Measurements from ENCODE around the gene FCHSD2.
"Not testable (repeated sequence)": the region's sequence is repeated elsewhere in the genome, so short reads cannot be mapped to it uniquely, and the experiment has no call there.

Gene FCHSD2

DNA sequence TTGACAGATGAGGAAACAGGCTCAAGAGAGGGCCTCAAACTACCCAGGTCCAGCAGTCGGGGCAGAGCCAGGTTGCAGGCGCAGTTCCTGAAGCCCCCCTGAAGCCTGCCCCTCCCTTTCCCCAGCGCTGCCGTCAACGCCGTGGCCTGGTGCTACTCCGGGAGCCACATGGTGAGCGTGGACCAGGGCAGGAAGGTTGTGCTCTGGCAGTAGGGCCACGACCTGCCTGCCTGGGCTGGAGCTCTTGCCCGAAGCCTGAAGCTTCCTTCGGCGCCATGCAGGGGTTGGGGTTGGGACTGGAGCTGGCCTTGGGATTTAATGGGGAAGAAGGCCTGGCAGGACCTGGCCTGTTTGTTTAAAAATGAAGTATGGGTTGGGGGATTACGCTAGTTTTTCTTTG, 312.9 kb downstream of the FCHSD2 start:
- DNase-seq: no peak

DNA sequence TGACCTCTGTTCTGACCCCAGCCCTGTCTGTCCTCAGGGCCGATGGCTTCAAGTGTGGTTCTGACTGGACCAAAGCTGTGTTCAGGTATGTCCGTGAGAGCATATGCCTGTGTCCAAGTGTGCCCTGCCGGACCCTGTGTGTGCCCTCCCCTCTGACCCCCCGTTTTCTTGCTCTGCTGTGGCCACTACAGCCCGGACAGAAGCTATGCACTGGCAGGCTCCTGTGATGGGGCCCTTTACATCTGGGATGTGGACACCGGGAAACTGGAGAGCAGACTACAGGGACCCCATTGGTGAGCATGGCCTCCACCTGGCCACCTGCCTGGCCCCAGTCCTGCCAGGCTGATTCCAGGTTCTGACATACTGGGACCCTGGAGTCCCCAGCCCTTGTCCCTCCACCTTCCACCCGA, 313.4 kb downstream of the FCHSD2 start:
- no peak for DNase-seq

DNA sequence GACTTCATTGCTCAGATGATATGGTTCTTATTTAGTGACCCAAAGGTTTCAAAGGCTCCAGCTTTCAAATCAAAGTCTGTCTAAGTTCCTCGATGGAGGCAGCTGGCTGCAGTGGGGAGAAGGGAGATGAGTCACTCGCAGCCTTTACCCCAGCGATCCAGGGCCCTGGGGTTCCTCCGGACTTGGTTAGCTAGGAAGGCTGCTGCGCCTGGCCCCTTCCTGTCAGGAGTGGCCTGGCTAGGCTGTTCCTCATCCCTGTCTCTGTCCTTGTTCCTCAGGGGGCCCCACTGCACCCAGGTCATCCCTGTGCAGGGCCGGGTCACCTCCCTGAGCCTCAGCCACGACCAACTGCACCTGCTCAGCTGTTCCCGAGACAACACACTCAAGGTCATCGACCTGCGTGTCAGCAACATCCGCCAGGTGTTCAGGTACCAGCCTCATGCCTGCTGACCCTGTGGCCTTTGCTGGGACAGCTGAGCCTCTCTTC, 314.0 kb downstream of the FCHSD2 start:
- no peak for DNase-seq

GRCh38 chr11:72827656-72828055, 314.5 kb downstream of the FCHSD2 start:
- not testable (repeated sequence) for DNase-seq

DNA sequence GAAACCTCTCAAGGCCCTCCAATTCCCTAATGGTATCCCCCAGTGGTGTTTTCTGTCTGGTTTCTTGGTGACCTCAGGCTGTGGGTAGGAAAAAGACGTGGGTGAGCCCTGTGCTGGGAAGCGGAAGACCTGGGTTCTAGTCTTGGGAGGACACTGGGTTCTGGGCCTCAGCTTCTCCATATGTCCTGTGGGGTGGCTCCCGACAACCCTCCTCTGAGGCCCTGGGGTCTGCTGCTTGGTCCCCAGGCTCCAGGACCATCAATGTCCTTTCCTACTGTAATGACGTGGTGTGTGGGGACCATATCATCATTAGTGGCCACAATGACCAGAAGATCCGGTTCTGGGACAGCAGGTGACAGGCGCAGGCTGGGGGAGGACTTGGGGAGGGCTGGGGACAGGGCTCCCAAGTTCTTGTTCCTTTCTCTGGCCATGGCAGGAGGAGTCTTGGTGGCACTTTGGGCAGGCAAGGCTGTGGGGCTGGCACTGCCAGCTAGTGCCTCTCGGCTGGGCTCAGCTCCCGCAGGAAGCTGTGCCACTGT, 315.1 kb downstream of the FCHSD2 start:
- no peak for DNase-seq

DNA sequence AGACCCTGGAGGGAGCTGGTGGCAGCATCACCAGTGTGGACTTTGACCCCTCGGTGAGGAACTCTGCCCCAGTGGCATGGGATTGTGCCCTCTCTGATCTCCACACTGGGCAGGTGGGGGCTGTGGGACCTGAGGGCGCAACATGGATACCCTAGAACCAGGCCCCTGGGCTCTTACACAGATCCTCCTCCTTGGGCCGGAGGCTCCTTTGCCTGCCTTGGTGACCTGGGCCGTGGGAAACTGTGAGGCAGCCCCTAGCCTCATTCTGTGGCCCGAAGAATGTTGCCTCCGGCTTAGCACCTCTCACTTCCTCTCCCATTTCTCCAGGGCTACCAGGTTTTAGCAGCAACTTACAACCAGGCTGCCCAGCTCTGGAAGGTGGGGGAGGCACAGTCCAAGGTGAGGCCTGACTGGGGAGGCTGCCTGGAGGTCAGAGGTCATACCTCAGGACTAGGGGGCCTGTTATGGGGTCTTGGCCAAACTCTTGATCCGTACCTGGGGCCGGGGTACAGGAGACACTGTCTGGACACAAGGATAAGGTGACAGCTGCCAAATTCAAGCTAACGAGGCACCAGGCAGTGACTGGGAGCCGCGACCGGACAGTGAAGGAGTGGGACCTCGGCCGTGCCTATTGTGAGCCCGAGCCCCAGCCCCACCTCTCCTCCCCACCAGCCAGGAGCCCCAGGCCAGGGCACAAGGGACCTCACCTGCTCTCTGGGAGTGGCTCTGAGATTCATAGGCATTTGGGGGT, 315.8 kb downstream of the FCHSD2 start:
- no peak for DNase-seq

DNA sequence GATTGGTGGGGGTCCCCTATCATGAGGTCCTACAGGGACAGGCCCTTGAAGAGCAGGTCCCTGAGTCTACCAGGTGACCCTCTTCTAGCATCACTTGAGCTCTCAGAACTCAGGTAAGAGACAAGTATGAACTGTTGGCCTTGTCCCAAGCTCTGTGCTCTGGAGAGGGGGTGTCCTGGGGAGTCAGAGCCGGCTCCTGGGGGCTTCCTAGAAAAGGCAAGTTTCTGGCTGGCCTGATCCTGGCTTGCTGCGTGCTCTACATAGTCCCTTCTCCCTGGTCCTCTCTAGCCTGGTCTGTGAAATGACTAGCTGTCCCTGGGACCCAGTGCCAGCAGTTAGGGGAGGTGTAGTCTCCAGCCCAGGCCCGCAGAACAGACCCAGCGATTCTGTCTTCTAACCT, 316.5 kb downstream of the FCHSD2 start:
- DNase-seq: no peak

DNA sequence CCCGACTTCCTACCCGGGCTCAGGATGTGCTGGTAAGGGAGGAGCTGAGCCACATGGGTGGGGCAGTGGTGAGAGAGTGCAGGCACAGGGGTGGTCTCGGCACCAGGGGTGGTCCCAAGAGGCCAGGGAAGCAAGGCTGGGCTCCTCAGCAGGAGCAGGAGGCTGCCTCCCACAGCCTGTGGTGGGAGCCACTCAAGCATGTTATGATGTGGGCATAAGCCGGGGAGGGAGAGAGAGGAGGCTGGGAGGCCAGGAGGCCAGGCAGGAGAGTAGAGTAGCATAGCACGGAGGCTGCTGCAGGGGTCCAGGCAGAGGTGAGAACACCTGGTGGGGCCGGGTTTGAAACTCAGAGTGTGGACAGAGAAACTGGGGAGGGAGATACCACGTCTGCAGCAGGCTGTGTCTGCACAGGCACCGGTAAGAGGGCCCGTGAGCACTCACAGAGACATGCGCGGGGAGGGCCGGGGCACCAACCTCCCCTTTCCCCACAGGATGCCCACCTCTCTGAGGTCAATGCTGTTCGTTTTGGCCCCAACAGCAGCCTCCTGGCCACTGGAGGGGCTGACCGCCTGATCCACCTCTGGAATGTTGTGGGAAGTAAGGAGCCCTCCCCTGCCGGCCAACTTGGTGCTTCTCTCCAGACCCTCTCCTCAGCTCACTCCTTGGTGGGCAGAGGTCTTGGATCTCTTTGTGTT, 317.2 kb downstream of the FCHSD2 start:
- no peak for DNase-seq

DNA sequence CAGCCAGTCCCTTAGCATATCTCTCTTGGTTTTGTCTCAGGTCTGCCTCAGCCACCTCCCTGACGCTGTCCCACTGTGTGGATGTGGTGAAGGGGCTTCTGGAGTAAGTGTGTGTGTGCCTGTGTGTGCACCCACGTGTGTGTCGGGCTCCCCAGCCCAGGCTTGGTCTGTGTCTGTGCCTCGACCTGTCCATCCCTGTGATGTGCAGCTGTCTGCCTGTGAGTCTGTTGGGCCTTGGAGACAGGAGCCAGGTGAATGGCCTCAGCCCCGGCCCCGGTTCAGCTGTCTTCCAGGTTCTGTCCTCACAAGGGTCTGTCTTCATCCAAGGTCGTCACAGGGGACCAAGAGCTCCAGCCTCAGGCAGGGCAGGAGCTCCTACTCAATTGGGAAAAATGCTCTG, 318.1 kb downstream of the FCHSD2 start:
- DNase-seq: no peak

DNA sequence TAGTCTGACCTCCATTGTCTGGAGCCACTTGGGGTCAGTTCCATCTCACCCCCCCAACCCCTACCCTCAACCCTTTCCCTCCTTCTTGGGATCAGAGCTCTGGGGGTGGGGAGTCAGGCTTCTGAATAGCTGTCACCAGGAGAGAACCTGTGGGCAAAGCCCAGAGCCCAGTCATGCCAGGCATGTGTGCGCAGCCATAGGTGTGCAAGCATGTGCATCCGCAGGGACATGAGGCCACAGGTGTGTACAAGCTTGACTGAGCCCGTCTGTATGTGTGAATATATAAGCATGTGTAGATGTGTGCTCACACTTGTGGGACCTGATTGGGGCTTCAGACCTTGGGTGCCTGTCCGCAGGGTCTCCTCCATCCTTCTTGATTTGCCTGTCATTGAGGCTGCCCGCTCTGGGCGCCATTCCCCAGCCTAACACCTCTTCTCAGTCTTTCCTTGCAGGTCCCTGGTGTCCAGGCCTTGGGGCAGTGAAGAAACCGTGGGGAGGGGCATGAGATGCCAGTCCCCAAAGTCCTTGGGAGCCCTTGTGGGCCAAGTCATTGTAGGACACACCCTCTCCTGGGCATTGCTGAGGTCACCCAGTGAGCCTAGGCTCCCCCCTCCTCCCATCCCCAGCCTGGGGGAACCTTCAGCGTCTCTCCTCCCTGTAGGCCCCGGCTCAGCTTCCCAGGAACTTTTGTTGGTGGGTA, 318.9 kb downstream of the FCHSD2 start:
- no peak for DNase-seq

- peak; percentile 90 for DNase-seq
Observed at GRCh38 chr11:72821920-72822799, 320.0 kb downstream of the FCHSD2 start.

DNA sequence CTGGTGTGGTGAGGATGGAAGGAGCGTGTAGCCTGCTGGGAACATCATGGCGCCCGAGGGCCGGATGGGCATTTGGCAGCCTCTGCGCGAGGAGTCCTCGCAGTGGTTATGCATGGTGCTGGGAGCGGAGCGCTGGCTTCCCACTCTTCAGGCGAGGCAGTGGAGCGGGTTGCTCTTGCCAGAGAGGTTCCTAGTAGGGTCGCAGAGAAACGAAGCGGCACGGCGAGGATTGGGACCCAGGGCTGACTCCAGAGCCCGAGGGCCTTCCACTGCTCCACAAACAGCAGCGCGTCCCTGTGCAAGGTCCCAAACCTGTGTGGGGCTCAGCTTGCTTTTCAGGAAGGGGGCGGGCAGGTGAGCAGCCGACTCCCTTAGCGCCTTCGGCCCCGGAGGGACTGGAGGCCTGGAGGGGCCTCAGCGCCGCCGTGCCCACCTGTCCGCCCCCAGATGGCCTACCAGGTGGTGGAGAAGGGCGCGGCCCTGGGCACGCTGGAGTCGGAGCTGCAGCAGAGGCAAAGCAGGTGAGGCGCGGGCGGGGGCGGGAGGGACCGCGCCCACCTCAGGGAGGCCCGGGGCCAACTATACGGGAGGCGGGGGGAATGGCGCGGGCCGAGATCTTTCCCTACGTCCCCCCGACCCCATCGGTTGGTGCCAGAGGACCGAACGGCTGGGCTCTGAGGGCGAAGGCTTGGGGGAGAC, 320.7 kb downstream of the FCHSD2 start:
- peak; percentile 29 for DNase-seq

- no peak for DNase-seq
Observed at GRCh38 chr11:72820439-72821139, 321.5 kb downstream of the FCHSD2 start.

DNA sequence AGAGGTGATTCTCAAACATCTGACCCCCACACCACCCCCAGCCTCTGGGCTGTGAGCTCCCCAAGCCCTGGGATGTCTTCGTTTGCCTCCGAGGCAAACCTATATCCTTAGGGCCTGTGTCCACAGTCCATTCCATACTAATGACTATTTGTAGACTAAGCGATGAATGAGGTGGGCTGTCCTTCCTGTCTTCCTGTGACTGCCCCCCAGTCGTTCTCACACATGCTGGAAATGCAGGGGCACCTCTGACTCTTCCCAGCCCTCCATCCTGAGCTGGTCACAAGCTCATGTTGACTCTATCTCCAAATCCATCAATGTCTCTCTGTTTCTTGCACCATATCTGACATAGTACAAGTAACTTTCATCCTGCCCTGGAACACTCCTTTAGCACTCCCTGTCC, 323.1 kb downstream of the FCHSD2 start:
- no peak for DNase-seq

DNA sequence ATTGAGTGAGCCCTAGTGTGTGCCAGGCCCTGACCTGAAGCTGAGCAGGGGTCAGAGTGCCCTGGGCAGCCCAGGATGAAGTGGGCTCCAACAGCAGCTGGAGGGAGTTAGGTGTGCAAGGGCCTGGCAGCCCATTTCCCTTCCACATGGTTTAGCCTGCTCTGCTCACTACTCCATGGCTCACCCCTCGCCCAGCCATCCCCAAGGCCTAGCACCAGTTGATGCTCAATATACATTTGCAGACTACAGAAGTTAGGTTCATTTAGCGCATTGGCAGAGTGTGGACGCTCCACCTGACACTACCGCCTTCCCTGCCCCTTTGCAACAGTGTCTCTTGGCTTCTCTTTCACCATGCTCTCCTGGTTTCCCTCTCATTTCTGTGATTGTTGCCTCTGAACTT, 324.2 kb downstream of the FCHSD2 start:
- DNase-seq: no peak

- DNase-seq: no peak
Observed at GRCh38 chr11:72816404-72816990, 325.6 kb downstream of the FCHSD2 start.

GRCh38 chr11:72815110-72815618, 327.0 kb downstream of the FCHSD2 start:
- no peak for DNase-seq

GRCh38 chr11:72814286-72815109, 327.6 kb downstream of the FCHSD2 start, which contains the start of gene ATG16L2:
Gene ATG16L2, plus strand, starts transcription at chr11:72814411. Its CDS starts 35 bp downstream, at chr11:72814446.
- DNase-seq: peak; percentile 74

GRCh38 chr11:72813740-72814285, 328.3 kb downstream of the FCHSD2 start:
- DNase-seq: peak; percentile 64

All from NCI-H1436 (cell line).